BLaER1 (cell line): ENCODE results near the gene PPA2.
A peak's percentile ranks its signal among the peaks of the same experiment; 100 is the strongest.

Experiments used
- H3K27ac ChIP-seq: shearing (Covaris generic); formaldehyde crosslinking; 2 replicates; pipeline ENCODE4 v1.8.1; 2022
- H3K27me3 ChIP-seq: shearing (Covaris generic); formaldehyde crosslinking; 2 replicates; pipeline ENCODE4 v1.8.1; 2022
- H3K36me3 ChIP-seq: shearing (Covaris generic); formaldehyde crosslinking; 2 replicates; pipeline ENCODE4 v1.8.1; 2022
- H3K4me1 ChIP-seq: shearing (Covaris generic); formaldehyde crosslinking; 2 replicates; pipeline ENCODE4 v1.8.1; 2022
- H3K4me2 ChIP-seq: shearing (Covaris generic); formaldehyde crosslinking; 2 replicates; pipeline ENCODE4 v1.8.1; 2022
- H3K4me3 ChIP-seq: shearing (Covaris generic); formaldehyde crosslinking; 2 replicates; pipeline ENCODE4 v1.8.1; 2022
- H3K9ac ChIP-seq: shearing (Covaris generic); formaldehyde crosslinking; 2 replicates; pipeline ENCODE4 v1.8.1; 2022
- H3K9me3 ChIP-seq: shearing (Covaris generic); formaldehyde crosslinking; 2 replicates; pipeline ENCODE4 v1.8.1; 2022
- H4K20me1 ChIP-seq: shearing (Covaris generic); formaldehyde crosslinking; 2 replicates; pipeline ENCODE4 v1.8.1; 2022
- Cebpa-rat ChIP-seq: shearing (Covaris generic); IDR thresholded peaks from 2 replicates; pipeline ENCODE4 v1.8.1; 2022

The PPA2 gene

DNA sequence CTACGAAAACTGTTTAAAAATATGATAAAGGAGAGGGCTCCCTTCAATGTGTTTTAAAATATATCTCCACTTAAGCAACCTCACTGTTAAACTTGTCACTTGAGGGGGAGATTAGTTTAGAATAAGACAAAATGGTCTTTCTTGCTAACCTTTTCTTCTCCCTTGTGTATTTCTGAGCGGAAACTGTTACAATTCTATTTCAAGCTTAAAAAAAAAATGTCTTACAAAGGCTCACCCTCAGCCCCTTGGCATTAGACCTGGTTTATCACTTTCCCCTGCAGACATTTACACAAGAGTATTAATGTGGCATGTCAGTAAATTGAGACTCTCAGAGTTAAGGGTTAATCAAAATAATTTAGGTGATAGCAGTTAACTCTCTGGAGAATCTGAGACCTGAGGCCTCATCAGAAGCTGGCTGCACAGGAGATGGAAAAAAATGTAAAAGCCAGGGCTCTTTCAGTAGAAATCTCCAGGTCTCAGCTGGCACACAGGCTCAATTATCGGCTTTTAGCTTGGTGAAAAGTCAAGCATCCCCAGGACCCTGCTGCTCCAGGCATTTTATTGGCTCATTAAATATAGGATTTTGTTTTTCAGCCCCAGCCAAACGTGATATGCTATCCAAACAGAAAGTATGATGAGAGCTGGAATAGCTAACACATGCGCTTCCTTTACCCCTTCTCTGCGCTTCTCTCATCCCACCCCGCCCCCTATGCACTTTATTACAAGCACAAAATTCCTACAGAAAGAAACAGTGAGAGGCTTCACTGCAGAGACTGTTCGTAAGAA is 130.5 kb downstream of the PPA2 start:
- no peak for TF ChIP-seq Cebpa-rat
- Histone ChIP-seq H3K4me2 (peak overlapping the region; percentile 66), H3K27ac (peak overlapping the region; percentile 76), H3K9ac (peak overlapping the region; percentile 60), H3K9me3 (no peaks in the 10 kb centered on the region), H4K20me1 (no peaks in the 10 kb centered on the region), H3K36me3 (no peaks in the 10 kb centered on the region), H3K27me3 (no peaks in the 10 kb centered on the region), H3K4me3 (peak overlapping the region; percentile 12; the same call in 1 of the 2 replicates), H3K4me1 (peaks cover 25% of the 10 kb centered on the region)

DNA sequence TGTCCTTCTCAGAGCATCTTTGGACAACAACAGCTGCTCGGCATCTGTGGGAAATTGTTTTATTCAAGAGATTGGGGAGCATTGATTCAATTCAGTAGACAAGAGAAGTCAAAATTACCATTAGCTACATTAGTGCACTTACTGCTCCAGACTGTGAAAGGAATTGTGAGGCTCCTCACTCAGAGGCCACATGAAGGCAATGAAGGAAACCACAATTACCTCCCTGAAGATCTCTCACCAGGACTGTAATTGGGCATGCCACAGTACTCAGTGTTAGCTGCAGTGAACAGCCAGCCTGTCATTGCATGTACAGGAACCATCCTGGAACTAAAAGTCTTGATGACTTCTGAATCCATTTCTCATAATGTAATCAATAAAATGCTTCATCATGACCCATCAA is 144.8 kb downstream of the PPA2 start:
- no peak overlapping the region for H3K9ac ChIP-seq
- H3K27ac ChIP-seq: no peak overlapping the region
- H4K20me1 ChIP-seq: no peaks in the 10 kb centered on the region
- 0 out of 2 replicates have a peak, but pooled peaks cover 7% of the 10 kb centered on the region for H3K4me1 ChIP-seq
- H3K4me3 ChIP-seq: no peak overlapping the region
- H3K9me3 ChIP-seq: no peaks in the 10 kb centered on the region
- H3K27me3 ChIP-seq: no peaks in the 10 kb centered on the region
- TF ChIP-seq Cebpa-rat: no peak
- peak overlapping the region; percentile 1; the same call in 1 of the 2 replicates for H3K4me2 ChIP-seq
- H3K36me3 ChIP-seq: no peaks in the 10 kb centered on the region

DNA sequence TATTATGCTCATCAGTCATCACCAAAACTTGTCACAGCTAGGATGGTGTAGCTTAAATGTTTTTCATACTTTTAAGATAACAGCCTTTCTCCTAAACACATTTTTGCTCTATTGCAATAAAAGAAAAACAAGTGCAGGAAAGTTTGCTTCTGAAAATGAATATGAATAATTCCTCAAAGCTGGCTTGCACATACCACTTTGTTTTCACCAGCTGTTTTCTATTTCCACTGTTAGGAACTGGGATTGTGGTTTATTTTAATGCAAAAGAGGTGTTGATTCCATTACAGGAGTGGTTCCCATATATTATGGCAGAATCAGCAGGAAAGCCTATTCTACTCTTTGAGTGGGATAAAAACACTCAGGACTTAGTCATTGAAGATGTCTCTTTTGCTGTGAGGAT is 145.9 kb downstream of the PPA2 start:
- Histone ChIP-seq H3K9ac (no peak overlapping the region), H3K9me3 (no peaks in the 10 kb centered on the region), H3K27me3 (no peaks in the 10 kb centered on the region), H3K4me1 (0 out of 2 replicates have a peak, but pooled peaks cover 7% of the 10 kb centered on the region), H4K20me1 (no peaks in the 10 kb centered on the region), H3K27ac (no peak overlapping the region), H3K4me3 (no peak overlapping the region), H3K4me2 (no peak overlapping the region), H3K36me3 (no peaks in the 10 kb centered on the region)
- no peak for TF ChIP-seq Cebpa-rat

DNA sequence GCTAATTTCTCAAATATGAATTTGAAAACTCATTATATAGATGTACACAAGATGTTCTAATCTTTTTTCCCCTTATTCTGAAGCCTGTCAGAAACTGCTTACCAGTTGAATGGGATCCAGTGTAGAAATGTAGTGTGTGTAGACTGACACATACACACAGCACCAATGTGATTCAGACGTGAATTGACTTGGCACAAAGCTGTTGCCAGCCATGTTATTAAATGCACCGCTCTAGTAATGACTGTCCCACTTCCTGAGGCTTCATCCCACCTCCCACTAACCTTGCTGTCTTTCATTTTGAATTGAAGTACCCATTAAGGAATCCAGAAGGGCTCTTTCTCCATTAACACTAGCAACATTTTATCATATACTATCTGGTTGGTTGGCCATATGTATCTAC is 146.6 kb downstream of the PPA2 start:
- H4K20me1 ChIP-seq: no peaks in the 10 kb centered on the region

More for the DNA sequence above, 146.6 kb downstream of the PPA2 start:
- Histone ChIP-seq H3K4me2 (no peak overlapping the region), H3K9me3 (no peaks in the 10 kb centered on the region), H3K4me3 (no peak overlapping the region), H3K27me3 (no peaks in the 10 kb centered on the region), H3K27ac (no peak overlapping the region), H3K9ac (no peak overlapping the region), H3K36me3 (no peaks in the 10 kb centered on the region), H3K4me1 (0 out of 2 replicates have a peak, but pooled peaks cover 7% of the 10 kb centered on the region)
- no peak for TF ChIP-seq Cebpa-rat
